GM23248 (cell line): ENCODE results near the gene TUBD1. TPM values are rescaled to one million over a fixed set of nuclear protein-coding genes. Genes with fewer than 3 reads are reported as not detected.
"Not testable (repeated sequence)": the region's sequence is repeated elsewhere in the genome, so short reads cannot be mapped to it uniquely, and the experiment has no call there.

Experiments
- DNase-seq: peaks from one replicate; pipeline ENCODE4 v3.0.0-alpha.2; 2015
- H2AFZ ChIP-seq: fragments of 200-600 bp; sonication (generic); 2 replicates; pipeline ENCODE4 v1.6.1; 2016; ENCODE audit warnings: antibody characterized with exemption
- H3F3A ChIP-seq: fragments of 200-600 bp; sonication (generic); 2 replicates; pipeline ENCODE4 v1.6.1; 2016; ENCODE audit warnings: mild to moderate bottlenecking, antibody characterized with exemption, mixed run types; ENCODE audit not compliant: insufficient read depth
- H3K27ac ChIP-seq: fragments of 200-600 bp; sonication (generic); 2 replicates; pipeline ENCODE4 v1.5.1; 2016; ENCODE audit warnings: mild to moderate bottlenecking
- H3K27me3 ChIP-seq: fragments of 200-600 bp; sonication (generic); replicated peaks from 2 replicates; pipeline ENCODE4 v1.6.1; 2016; ENCODE audit warnings: mild to moderate bottlenecking; ENCODE audit not compliant: insufficient read depth
- H3K36me3 ChIP-seq: fragments of 200-600 bp; sonication (generic); 2 replicates; pipeline ENCODE4 v1.6.1; 2016; ENCODE audit warnings: low read depth, mild to moderate bottlenecking
- H3K4me1 ChIP-seq: fragments of 200-600 bp; sonication (generic); 2 replicates; pipeline ENCODE4 v1.6.1; 2016; ENCODE audit warnings: mild to moderate bottlenecking; ENCODE audit not compliant: insufficient read depth
- H3K4me2 ChIP-seq: fragments of 200-600 bp; sonication (generic); one replicate; pipeline ENCODE4 v1.6.1; 2016; ENCODE audit warnings: mild to moderate bottlenecking; ENCODE audit not compliant: unreplicated experiment
- H3K4me3 ChIP-seq: fragments of 200-600 bp; sonication (generic); 2 replicates; pipeline ENCODE4 v1.5.1; 2016; ENCODE audit warnings: mild to moderate bottlenecking
- H3K79me2 ChIP-seq: fragments of 200-600 bp; sonication (generic); 2 replicates; pipeline ENCODE4 v1.6.1; 2016; ENCODE audit warnings: mild to moderate bottlenecking; ENCODE audit not compliant: insufficient read depth
- H3K9ac ChIP-seq: fragments of 200-600 bp; sonication (generic); 2 replicates; pipeline ENCODE4 v1.6.1; 2016; ENCODE audit warnings: mild to moderate bottlenecking
- H3K9me2 ChIP-seq: fragments of 200-600 bp; sonication (generic); 2 replicates; pipeline ENCODE4 v1.6.1; 2016; ENCODE audit warnings: mixed run types, mild to moderate bottlenecking, moderate library complexity; ENCODE audit not compliant: insufficient read depth
- H3K9me3 ChIP-seq: fragments of 200-600 bp; sonication (generic); one replicate; pipeline ENCODE4 v1.6.1; 2017; ENCODE audit warnings: low read depth
- H4K20me1 ChIP-seq: fragments of 200-600 bp; sonication (generic); 2 replicates; pipeline ENCODE4 v1.6.0; 2016; ENCODE audit not compliant: insufficient read depth
- EZH2 ChIP-seq: fragments of 200-600 bp; sonication (generic); IDR thresholded peaks from 2 replicates; pipeline ENCODE4 v1.6.1; 2018; ENCODE audit warnings: antibody characterized with exemption, mild to moderate bottlenecking; ENCODE audit not compliant: insufficient read depth, poor library complexity, severe bottlenecking
- EZH2phosphoT487 ChIP-seq: fragments of 200-600 bp; sonication (generic); IDR thresholded peaks from 2 replicates; pipeline ENCODE4 v1.6.1; 2018; ENCODE audit warnings: antibody characterized with exemption, moderate library complexity, mild to moderate bottlenecking, low read depth; ENCODE audit not compliant: insufficient read depth
- WGBS, 2 experiments: methylation state at CpG; one replicate each; pipeline ENCODE4 v1.1.6; 2015 to 2017; ENCODE audit warnings: low lambda C conversion rate in 2 of 2, low coverage in 1 of 2; ENCODE audit errors: missing lambda C conversion rate in 2 of 2; 5-methylcytosine and 5-hydroxymethylcytosine counted together
- in situ Hi-C: fragments of 300-500 bp; cut with MboI; formaldehyde crosslinking; loops from 2 replicates; pipeline ENCODE4 v1.15.0; 2020
- polyA plus RNA-seq: library from polyadenylated mRNA; unstranded; fragments of >200 nt; fragmentation: Nextera tagmentation; extraction: Ambion mirVana; gene quantifications from 2 replicates; pipeline ENCODE4 v1.2.1, GENCODE V29; 2016
- total RNA-seq: library from RNA; depleted of rRNA; stranded (reverse); fragments of >200 nt; shearing (Covaris generic); gene quantifications from 2 replicates; pipeline ENCODE4 v1.2.3, GENCODE V29; 2014

Gene TUBD1
- total and polyA plus RNA-seq, 2 experiments from 2014 or later: 3.8 to 4.3 TPM

DNA sequence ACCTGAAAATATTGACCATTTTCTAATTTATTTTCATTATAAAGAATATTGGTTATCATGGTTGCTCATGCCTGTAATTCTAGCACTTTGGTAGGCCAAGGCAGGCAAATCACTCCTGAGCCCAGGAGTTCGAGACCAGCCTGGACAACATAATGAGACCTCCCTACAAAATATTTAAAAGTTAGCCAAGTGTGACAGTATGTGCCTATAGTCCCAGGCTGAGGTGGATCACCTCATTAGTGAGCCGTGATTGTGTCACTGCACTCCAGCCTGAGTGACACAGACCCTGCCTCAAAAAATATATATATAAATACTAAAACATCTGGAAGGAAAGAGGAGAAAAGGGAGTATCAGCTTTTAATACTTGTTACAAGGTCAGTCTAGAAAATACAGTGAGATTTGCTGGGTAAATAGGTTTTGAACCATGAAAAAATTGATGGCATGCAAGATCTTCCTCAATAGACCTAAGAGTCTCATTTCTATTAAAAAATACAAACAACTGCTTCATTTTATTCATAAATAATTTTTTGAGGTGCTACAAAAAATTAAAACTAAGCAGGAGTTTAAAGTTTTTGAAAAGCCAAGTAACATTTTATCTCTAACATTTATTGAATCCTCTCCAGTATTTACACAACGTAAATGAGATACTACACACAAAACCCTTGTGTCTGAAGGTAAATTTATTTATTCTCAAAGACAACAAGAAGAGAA is 47.7 kb downstream of the TUBD1 start:
- peak overlapping the region; percentile 63 for H3K4me2 ChIP-seq
- no peak overlapping the region for H2AFZ ChIP-seq
- 40 to 41% methylated on average over 3 of the region's 3 CpGs for WGBS, 2 experiments
- H3K27ac ChIP-seq: peak overlapping the region; percentile 99
- peaks cover 70% of the 10 kb centered on the region for H3F3A ChIP-seq
- H3K36me3 ChIP-seq: peaks cover 22% of the 10 kb centered on the region
- DNase-seq: peak; percentile 36
- H4K20me1 ChIP-seq: no peaks in the 10 kb centered on the region
- no peak overlapping the region for H3K4me3 ChIP-seq
- TF ChIP-seq EZH2phosphoT487 (no peak), EZH2 (no peak)
- H3K9me3 ChIP-seq: no peaks in the 10 kb centered on the region
- H3K79me2 ChIP-seq: peaks cover 23% of the 10 kb centered on the region
- peaks cover 37% of the 10 kb centered on the region for H3K4me1 ChIP-seq
- in situ Hi-C loops: no loop called here
- peak overlapping the region; percentile 99 for H3K9ac ChIP-seq
- no peaks in the 10 kb centered on the region for H3K9me2 ChIP-seq
- no peaks in the 10 kb centered on the region for H3K27me3 ChIP-seq

DNA sequence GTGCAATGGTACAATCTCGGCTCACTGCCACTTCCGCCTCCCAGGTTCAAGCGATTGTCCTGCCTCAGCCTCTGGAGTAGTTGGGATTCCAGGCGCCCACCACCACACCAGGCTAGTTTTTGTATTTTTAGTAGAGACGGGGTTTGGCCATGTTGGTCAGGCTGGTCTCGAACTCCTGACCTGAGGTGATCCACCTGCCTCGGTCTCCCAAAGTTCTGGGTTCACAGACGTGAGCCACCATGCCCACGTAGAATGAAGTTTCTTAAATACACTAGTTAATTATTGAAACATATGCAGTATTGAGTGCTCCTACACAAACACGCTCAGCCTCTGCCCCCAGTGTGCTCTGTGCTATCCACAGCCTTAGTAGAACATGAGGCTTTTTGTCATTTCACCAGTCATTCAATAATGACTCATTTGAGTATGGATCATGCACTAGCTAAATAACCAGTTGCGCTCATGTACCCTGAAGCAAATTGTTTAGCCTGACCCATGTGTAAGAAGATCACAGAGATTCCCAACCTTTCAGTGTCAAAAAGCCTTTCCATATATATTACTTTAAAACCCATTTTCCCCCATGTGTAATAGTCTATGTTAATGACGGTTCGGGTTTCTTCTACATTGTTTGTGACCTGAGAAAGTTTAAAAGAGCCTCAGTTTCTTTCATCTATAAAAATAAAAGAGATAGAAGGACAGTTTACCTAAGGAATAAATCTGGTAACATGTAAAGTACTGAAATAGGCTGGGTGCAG is 49.7 kb downstream of the TUBD1 start:
- H4K20me1 ChIP-seq: no peaks in the 10 kb centered on the region
- peak; percentile 95 for DNase-seq
- H3F3A ChIP-seq: peaks cover 89% of the 10 kb centered on the region
- no peaks in the 10 kb centered on the region for H3K27me3 ChIP-seq
- TF ChIP-seq EZH2 (no peak), EZH2phosphoT487 (no peak)
- H3K9me2 ChIP-seq: no peaks in the 10 kb centered on the region
- peaks cover 37% of the 10 kb centered on the region for H3K4me1 ChIP-seq
- peaks cover 42% of the 10 kb centered on the region for H3K36me3 ChIP-seq
- H3K9ac ChIP-seq: peak overlapping the region; percentile 99
- H3K9me3 ChIP-seq: no peaks in the 10 kb centered on the region
- H3K4me2 ChIP-seq: no peak overlapping the region
- in situ Hi-C loops: no loop called here
- H2AFZ ChIP-seq: no peak overlapping the region
- peak overlapping the region; percentile 99 for H3K27ac ChIP-seq
- peak overlapping the region; percentile 96; the same call in 1 of the 2 replicates for H3K4me3 ChIP-seq
- 29 to 37% methylated on average over 11 to 13 of the region's 13 CpGs for WGBS, 2 experiments
- H3K79me2 ChIP-seq: peaks cover 43% of the 10 kb centered on the region

GRCh38 chr17:59841882-59842263 is 50.9 kb downstream of the TUBD1 start:
- H3K9me3 ChIP-seq, in situ Hi-C loops, H4K20me1 ChIP-seq, H3K9me2 ChIP-seq, H2AFZ ChIP-seq, DNase-seq, H3K27me3 ChIP-seq: not testable (repeated sequence)
- Histone ChIP-seq H3K4me3 (peak overlapping the region; percentile 96), H3K36me3 (peaks cover 42% of the 10 kb centered on the region), H3K4me1 (peaks cover 36% of the 10 kb centered on the region), H3F3A (peaks cover 85% of the 10 kb centered on the region), H3K79me2 (peaks cover 49% of the 10 kb centered on the region), H3K4me2 (peak overlapping the region; percentile 99), H3K9ac (peak overlapping the region; percentile 99), H3K27ac (peak overlapping the region; percentile 99)
- 9 to 11% methylated on average over 4 of the region's 4 CpGs for WGBS, 2 experiments

- H2AFZ ChIP-seq, H3K9me2 ChIP-seq, H4K20me1 ChIP-seq, H3K9me3 ChIP-seq, in situ Hi-C loops, H3K27me3 ChIP-seq: not testable (repeated sequence)
- Histone ChIP-seq H3K4me2 (peak overlapping the region; percentile 99), H3K4me3 (peak overlapping the region; percentile 96), H3K36me3 (peaks cover 42% of the 10 kb centered on the region), H3K9ac (peak overlapping the region; percentile 99), H3K4me1 (peaks cover 36% of the 10 kb centered on the region), H3F3A (peaks cover 85% of the 10 kb centered on the region), H3K27ac (peak overlapping the region; percentile 99), H3K79me2 (peaks cover 54% of the 10 kb centered on the region)
- peak; percentile 39 for DNase-seq
- WGBS, 2 experiments: 2 to 3% methylated on average over 7 of the region's 7 CpGs
Measured at GRCh38 chr17:59841091-59841881, 51.5 kb downstream of the TUBD1 start.
